Sigmoid colon (tissue), 7 donors: Measurements from ENCODE around the gene CHMP2A. TPM values are rescaled to one million over a fixed set of nuclear protein-coding genes. Genes with fewer than 3 reads are reported as not detected.

Experiments
- DNase-seq: peaks from one replicate; pipeline ENCODE4 v3.0.0-alpha.2; 2019
- H3K27ac ChIP-seq, 4 donors: fragments of 200-600 bp; sonication (generic); one replicate each; pipeline ENCODE4 v1.5.1; 2016 to 2019; ENCODE audit warnings: mild to moderate bottlenecking in 1 of 4
- H3K27me3 ChIP-seq, 3 donors: fragments of 200-600 bp; sonication (generic); one replicate each; pipeline ENCODE4 v1.5.1; 2019; ENCODE audit warnings: mild to moderate bottlenecking in 1 of 3
- H3K36me3 ChIP-seq, 4 donors: fragments of 200-600 bp; sonication (generic); one replicate each; pipeline ENCODE4 v1.5.1; 2016 to 2019
- H3K4me1 ChIP-seq, 4 donors: fragments of 200-600 bp; sonication (generic); one replicate each; pipeline ENCODE4 v1.5.1; 2017 to 2019
- H3K4me3 ChIP-seq, 4 donors: fragments of 200-600 bp; sonication (generic); one replicate each; pipeline ENCODE4 v1.5.1; 2017 to 2019; ENCODE audit warnings: mild to moderate bottlenecking in 2 of 4, moderate library complexity in 1 of 4
- H3K9me3 ChIP-seq, 4 donors: fragments of 200-600 bp in 3 of 4; sonication (generic) in 3 of 4; one replicate each; pipeline versions ENCODE4 v1.5.1 to v1.6.1; 2013 to 2019
- CTCF ChIP-seq, 4 experiments: fragments of 450-650 bp in 3 of 4; fragments of 200-600 bp in 1 of 4; IDR thresholded peaks; one replicate each; pipeline ENCODE4 v1.5.1; 2016 to 2019; ENCODE audit warnings: antibody characterized with exemption in 4 of 4, mild to moderate bottlenecking in 3 of 4, moderate library complexity in 2 of 4
- EP300 ChIP-seq, 4 donors: sonication (generic); formaldehyde crosslinking; IDR thresholded peaks; one replicate each; pipeline ENCODE4 v1.6.1; 2017; ENCODE audit warnings: antibody characterized with exemption in 4 of 4
- POLR2A ChIP-seq, 2 donors: fragments of 450-650 bp; IDR thresholded peaks; one replicate each; pipeline ENCODE4 v1.6.1; 2016; ENCODE audit warnings: antibody characterized with exemption in 2 of 2, mild to moderate bottlenecking in 2 of 2, moderate library complexity in 2 of 2
- POLR2AphosphoS5 ChIP-seq, 4 donors: sonication (generic); formaldehyde crosslinking; IDR thresholded peaks; one replicate each; pipeline ENCODE4 v1.6.1; 2017; ENCODE audit warnings: antibody characterized with exemption in 4 of 4
- WGBS, 2 donors: extraction: QIAGEN DNeasy Blood & Tissue Kit; methylation state at CpG; one replicate each; pipeline ENCODE4 v1.1.7; 2013; 5-methylcytosine and 5-hydroxymethylcytosine counted together
- intact Hi-C: fragments of 100-400 bp; cut with DNase I; formaldehyde crosslinking; loops from one replicate; pipeline ENCODE4 v1.15.1; 2023
- polyA plus RNA-seq, 3 donors: library from polyadenylated mRNA; stranded (reverse); fragments of 200-250 nt; gene quantifications; one replicate each; pipeline ENCODE4 v1.2.3, GENCODE V29; 2013
- total RNA-seq, 4 donors: library from RNA; depleted of rRNA; stranded (reverse); fragments of >200 nt; gene quantifications; one replicate each; pipeline ENCODE4 v1.1.0, GENCODE V29; 2016
- donor health status: healthy with polysubstance abuse.
- donor health status: Bipolar disorder and iron deficiency.
- donor health status: healthy.

The CHMP2A gene
- total and polyA plus RNA-seq, 7 donors, result 101 to 372 (median 144) TPM

DNA sequence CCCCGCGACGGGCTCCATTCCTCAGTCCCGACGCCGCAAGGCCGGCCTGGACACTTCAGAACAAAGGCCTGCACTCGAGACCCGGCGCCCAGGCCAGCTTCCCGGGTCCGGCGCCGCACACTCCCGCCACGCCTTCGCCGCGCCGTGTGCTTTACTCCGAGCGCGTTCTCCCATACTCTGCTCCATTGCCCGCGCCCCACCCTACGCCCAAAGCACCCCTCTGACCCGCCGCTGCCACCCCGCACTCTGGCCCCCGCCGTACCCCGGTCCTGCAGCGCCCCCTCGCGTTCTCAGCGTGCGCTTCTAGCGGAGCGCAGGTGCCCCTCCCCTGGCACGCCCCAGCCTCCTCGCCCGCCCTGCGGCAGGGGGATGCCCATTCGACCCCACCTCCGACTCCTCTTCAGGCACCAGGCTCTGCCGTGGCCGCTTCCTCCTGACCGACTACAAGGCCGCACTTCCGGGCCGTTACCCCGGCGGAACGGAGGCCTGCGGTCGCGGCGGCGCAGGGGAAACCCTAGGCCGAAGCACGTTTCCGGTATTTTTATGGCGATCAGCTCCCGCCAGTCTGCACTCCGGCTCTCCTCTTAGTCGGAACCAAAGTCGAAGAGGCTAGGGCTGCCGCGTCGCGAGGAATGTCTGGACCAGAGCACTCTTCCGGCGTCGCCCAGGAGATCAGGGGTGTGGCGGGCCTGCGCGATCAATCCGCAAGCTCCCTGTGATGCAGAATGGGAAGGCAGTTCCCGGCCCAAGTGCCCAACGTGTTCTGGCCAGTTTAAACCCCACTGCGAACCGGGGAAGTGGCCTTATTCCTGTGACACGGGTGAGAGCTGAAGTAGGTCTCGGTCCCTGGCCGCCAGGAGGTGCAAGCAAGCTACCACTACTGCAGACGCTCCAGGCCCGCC is 35.3 kb downstream of the CHMP2A start, which contains the start of gene ZBTB45:
Gene ZBTB45 (minus strand): TSS at position 456 of the 902 bp plus-strand sequence. CDS start 2,137 bp downstream, outside the sequence.
- H3K9me3 ChIP-seq, result no peaks in the 10 kb centered on the region
- peak within 1 kb of the TSS; percentile 92 to 97 (median 96) for H3K27ac ChIP-seq
- peaks cover 13 to 22% (median 16%) of the 10 kb centered on the region in 4 donors for H3K36me3 ChIP-seq
- H3K4me1 ChIP-seq, result peaks cover 0 to 44% (median 40%) of the 10 kb centered on the region in 4 donors
- peak within 1 kb of the TSS; percentile 74 to 75 (median 75) for H3K4me3 ChIP-seq
- 0% methylated on average over 87 of the region's 87 CpGs for WGBS, 2 donors
- H3K27me3 ChIP-seq, result no peaks in the 10 kb centered on the region
- peak; percentile 97 for DNase-seq
- TF ChIP-seq EP300 (IDR thresholded peaks at IDR 0.05) (peak in 1 of 4 donors; percentile 31), CTCF (IDR thresholded peaks at IDR 0.05) (peak; percentile 55 to 90 (median 75)), POLR2AphosphoS5 (IDR thresholded peaks at IDR 0.05) (peak; percentile 75 to 88 (median 80)), POLR2A (IDR thresholded peaks at IDR 0.05) (peak; percentile 48 to 65)
- intact Hi-C loops, result loop anchor here (1.0 to 2.0 kb wide), 3 partner anchors 24 to 53 kb away; partner anchors contain the start of gene CHMP2A

DNA sequence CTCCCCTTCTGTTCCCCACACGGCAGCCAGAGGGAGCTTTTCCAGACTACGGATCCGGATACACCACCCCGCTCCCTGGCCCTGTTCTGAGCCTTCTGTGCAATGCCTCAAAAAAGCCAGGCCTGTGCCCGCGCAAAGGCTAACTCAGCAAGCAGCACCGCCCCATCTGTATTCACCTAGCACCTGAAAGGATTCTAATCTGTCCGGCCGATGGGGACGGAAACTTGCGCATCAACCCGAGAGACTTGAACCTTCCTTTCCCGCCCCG is 35.9 kb downstream of the CHMP2A start:
- Histone ChIP-seq H3K4me3 (peak overlapping the region; percentile 74 to 75 (median 75)), H3K4me1 (peaks cover 0 to 50% (median 46%) of the 10 kb centered on the region in 4 donors), H3K27ac (peak overlapping the region; percentile 92 to 97 (median 96)), H3K27me3 (no peaks in the 10 kb centered on the region), H3K36me3 (peaks cover 13 to 22% (median 16%) of the 10 kb centered on the region in 4 donors), H3K9me3 (no peaks in the 10 kb centered on the region)
- peak; percentile 84 for DNase-seq
- TF ChIP-seq POLR2A (IDR thresholded peaks at IDR 0.05) (no peak), POLR2AphosphoS5 (IDR thresholded peaks at IDR 0.05) (no peak), EP300 (IDR thresholded peaks at IDR 0.05) (no peak), CTCF (IDR thresholded peaks at IDR 0.05) (peak in 1 of 4 experiments; percentile 60)
- 1% methylated on average over 14 of the region's 14 CpGs for WGBS, 2 donors
- intact Hi-C loops, result loop anchor here (1.0 to 2.0 kb wide), 2 partner anchors 36 to 53 kb away; partner anchors contain the start of gene CHMP2A

DNA sequence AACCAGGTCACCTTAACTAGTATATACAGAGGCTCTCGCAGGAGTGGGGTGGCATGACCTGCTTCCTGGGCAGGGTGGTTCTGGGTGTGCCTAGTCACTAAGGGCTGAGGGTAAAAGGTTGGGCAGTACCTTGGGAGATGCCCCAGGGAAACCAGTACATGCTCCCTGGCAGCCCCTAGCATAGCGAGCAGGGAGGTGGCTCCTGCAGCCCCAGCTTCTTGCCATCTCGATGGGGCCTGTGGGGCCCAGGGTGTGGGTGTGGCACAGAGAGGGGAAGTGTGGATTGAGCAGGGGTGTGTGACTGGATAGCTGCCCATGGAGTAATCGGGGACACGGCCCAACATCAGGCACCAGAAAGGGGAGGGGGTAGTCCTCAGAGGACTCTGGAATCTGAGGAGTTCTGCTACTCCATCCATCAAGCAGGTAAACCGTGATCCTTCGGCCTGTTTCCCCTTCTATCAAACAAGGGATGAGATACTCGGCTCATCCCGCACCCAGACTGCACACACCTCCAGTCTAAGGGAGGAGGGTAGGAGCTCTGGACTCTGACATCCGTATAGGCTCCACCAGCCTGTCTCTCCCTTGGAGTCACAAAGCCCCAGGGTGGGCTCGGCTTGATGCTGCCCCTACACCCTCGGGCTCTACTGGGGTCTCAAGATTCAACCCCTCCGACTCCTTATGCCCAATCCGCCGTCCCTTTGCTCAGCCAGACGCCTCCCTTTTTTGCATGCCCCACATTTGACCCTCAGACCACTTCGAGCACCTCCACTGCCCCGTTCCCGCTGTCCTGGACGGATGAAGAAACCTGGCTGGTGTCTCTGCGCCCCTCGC is 36.4 kb downstream of the CHMP2A start:
- 3 to 10% methylated on average over 22 of the region's 22 CpGs for WGBS, 2 donors
- H3K36me3 ChIP-seq, result peaks cover 13 to 22% (median 16%) of the 10 kb centered on the region in 4 donors
- no peaks in the 10 kb centered on the region for H3K9me3 ChIP-seq
- no peak for DNase-seq
- H3K4me1 ChIP-seq, result peaks cover 0 to 56% (median 51%) of the 10 kb centered on the region in 4 donors
- H3K4me3 ChIP-seq, result peak overlapping the region; percentile 74 to 75 (median 75)
- H3K27me3 ChIP-seq, result no peaks in the 10 kb centered on the region
- intact Hi-C loops, result loop anchor here (1.0 to 2.0 kb wide), 2 partner anchors 36 to 54 kb away; partner anchors contain the start of gene CHMP2A
- peak overlapping the region; percentile 92 to 97 (median 96) for H3K27ac ChIP-seq
- peak in 3 of 4 experiments; percentile 55 to 57 (median 56) for TF ChIP-seq CTCF (IDR thresholded peaks at IDR 0.05)
- no peak for TF ChIP-seq POLR2A (IDR thresholded peaks at IDR 0.05)
- no peak for TF ChIP-seq POLR2AphosphoS5 (IDR thresholded peaks at IDR 0.05)
- no peak for TF ChIP-seq EP300 (IDR thresholded peaks at IDR 0.05)

GRCh38 chr19:58516964-58517833 is 37.7 kb downstream of the CHMP2A start:
- peaks cover 0 to 58% (median 54%) of the 10 kb centered on the region in 4 donors for H3K4me1 ChIP-seq
- TF ChIP-seq EP300 (IDR thresholded peaks at IDR 0.05) (no peak), CTCF (IDR thresholded peaks at IDR 0.05) (no peak), POLR2AphosphoS5 (IDR thresholded peaks at IDR 0.05) (no peak), POLR2A (IDR thresholded peaks at IDR 0.05) (no peak)
- peaks cover 13 to 22% (median 16%) of the 10 kb centered on the region in 4 donors for H3K36me3 ChIP-seq
- intact Hi-C loops, result no loop called here
- no peak for DNase-seq
- peak overlapping the region in 2 of 4 donors; percentile 92 to 95 for H3K27ac ChIP-seq
- no peaks in the 10 kb centered on the region for H3K27me3 ChIP-seq
- WGBS, 2 donors, result 95% methylated on average over 65 of the region's 65 CpGs
- H3K4me3 ChIP-seq, result no peak overlapping the region
- no peaks in the 10 kb centered on the region for H3K9me3 ChIP-seq
